SK-N-MC (cell line): Measurements from ENCODE around the gene SPOP.

ENCODE experiments used
- DNase-seq: peaks from one replicate; pipeline ENCODE4 v3.0.0-alpha.2; 2011; ENCODE audit warnings: low read depth, low spot score
- H3K27ac ChIP-seq: fragments of 200-600 bp; sonication (generic); 2 replicates; pipeline ENCODE4 v1.5.1; 2016; ENCODE audit warnings: mixed run types
- H3K36me3 ChIP-seq: fragments of 200-600 bp; sonication (generic); 2 replicates; pipeline ENCODE4 v1.6.1; 2017; ENCODE audit warnings: antibody characterized with exemption, low read length, mixed read lengths; ENCODE audit not compliant: insufficient read depth
- H3K4me3 ChIP-seq: fragments of 200-600 bp; sonication (generic); 2 replicates; pipeline ENCODE4 v1.5.1; 2016
- H3K9ac ChIP-seq: fragments of 200-600 bp; sonication (generic); 2 replicates; pipeline ENCODE4 v1.8.0; 2017; ENCODE audit warnings: mixed run types, mixed read lengths; ENCODE audit not compliant: insufficient read length
- H3K9me3 ChIP-seq: fragments of 200-600 bp; sonication (generic); 2 replicates; pipeline ENCODE4 v1.6.1; 2017; ENCODE audit warnings: low read depth, mild to moderate bottlenecking, antibody characterized with exemption, low read length, moderate library complexity, mixed read lengths
- EZH2 ChIP-seq: fragments of 200-600 bp; sonication (generic); IDR thresholded peaks from one replicate; pipeline ENCODE4 v1.6.1; 2017; ENCODE audit warnings: antibody characterized with exemption
- FOXP2 ChIP-seq: optimal IDR thresholded peaks from 2 replicates; pipeline ENCODE3; 2011; ENCODE audit warnings: mild to moderate bottlenecking, moderate library complexity; ENCODE audit not compliant: insufficient read depth; ENCODE audit errors: extremely low read length, control extremely low read depth
- POLR2AphosphoS5 ChIP-seq: IDR thresholded peaks from 2 replicates; pipeline ENCODE4 v1.6.1; 2012; ENCODE audit warnings: mild to moderate bottlenecking, low read depth, low read length, borderline replicate concordance

SPOP gene

DNA sequence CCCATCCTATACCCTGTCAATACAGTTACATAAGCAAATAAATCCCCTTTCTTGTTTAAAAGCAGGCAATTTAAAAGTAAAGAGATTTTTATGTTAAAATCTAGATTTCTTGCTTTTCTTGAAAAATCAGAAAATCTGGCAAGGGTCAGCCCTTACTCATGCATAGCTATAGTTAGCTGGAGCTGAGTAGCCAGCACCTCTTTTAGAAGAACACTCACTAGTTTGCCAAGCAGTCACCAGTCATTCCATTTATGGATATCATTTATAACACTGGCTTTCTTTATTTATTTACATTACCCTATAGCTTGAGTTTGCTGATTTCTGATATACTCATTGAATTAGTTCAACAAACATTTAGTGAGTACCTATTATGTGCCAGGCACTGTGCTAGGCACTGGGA, 56.5 kb downstream of the SPOP start:
- TF ChIP-seq EZH2 (no peak), POLR2AphosphoS5 (no peak), FOXP2 (no peak)
- Histone ChIP-seq H3K9me3 (no peaks in the 10 kb centered on the region), H3K4me3 (no peak overlapping the region), H3K36me3 (peaks cover 57% of the 10 kb centered on the region), H3K27ac (no peak overlapping the region), H3K9ac (no peak overlapping the region)
- no peak for DNase-seq

DNA sequence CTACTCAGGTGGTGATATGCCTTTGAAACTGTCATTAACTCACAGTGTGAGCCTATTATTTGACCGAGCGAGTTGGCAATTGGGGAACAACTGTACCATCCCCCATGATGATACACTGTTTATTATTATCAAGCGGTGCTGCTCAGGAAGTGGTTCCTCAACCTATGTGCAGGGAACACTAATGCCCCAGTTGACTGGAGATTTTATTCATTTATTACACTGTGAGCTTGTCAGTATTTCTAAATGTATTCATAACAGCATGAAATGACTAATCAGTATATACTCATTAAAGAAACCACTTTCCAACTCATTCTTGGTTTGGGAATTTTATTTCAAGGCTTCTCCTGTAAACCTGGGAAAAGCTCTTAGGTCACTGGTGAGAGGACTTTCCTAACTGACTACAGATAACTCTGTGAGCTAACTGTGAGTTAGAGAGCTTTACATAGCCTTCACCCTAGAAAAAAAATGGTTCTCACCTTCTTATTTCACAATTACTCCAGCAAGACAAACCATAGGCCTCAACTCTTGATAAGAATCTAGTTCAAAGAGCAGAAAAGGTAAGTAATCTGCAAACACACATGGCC, 59.8 kb downstream of the SPOP start:
- DNase-seq, result no peak
- Histone ChIP-seq H3K9ac (no peak overlapping the region), H3K36me3 (peaks cover 73% of the 10 kb centered on the region), H3K9me3 (no peaks in the 10 kb centered on the region), H3K27ac (no peak overlapping the region), H3K4me3 (no peak overlapping the region)
- no peak for TF ChIP-seq EZH2
- TF ChIP-seq FOXP2, result no peak
- TF ChIP-seq POLR2AphosphoS5, result no peak

DNA sequence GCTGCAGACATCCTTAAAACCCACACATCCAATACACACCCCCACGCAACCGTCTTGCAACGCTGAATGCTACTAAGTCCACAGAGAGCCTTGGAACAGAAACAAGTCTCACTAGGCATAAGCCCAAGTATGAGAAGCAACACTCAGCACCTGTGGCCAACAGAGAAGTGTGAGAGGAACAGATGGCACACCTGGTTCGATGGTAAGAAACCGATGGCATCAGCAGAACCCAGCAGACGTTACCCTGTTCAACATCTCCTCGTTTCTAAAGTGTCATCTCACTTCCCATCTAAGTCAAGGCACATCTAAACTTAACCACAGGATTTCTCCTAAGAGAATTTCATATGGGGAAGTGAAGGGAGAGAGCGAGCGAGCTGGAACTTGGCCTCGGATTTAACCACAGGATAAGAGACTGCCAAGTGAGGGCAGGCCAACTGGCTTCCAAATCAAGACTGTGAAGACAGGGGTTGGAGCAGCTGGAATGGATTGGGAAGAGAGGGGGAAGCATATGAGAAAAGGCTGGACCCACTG, 61.2 kb downstream of the SPOP start:
- Histone ChIP-seq H3K9ac (no peak overlapping the region), H3K9me3 (no peaks in the 10 kb centered on the region), H3K36me3 (peaks cover 71% of the 10 kb centered on the region), H3K4me3 (no peak overlapping the region), H3K27ac (no peak overlapping the region)
- TF ChIP-seq EZH2 (no peak), POLR2AphosphoS5 (no peak), FOXP2 (no peak)
- DNase-seq, result no peak

DNA sequence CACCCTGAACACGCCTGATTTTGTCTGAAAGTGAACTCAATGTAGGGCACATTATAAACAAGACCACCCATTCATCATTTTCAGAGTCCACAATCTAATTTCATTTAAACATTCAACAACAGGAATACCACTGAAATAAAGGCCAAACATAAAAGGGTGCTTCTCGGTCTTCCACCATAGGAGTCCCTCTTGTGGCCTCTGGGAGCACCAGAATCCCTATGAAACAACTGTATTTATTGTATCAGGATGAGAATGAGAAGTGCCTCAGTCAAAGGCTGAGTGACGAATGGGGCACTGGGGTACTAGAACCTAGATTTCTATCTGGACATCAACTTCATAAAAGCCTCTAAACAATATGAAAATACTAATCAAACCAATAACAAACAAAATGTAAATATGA, 61.8 kb downstream of the SPOP start:
- DNase-seq, result no peak
- Histone ChIP-seq H3K9me3 (no peaks in the 10 kb centered on the region), H3K36me3 (peaks cover 71% of the 10 kb centered on the region), H3K9ac (no peak overlapping the region), H3K4me3 (no peak overlapping the region), H3K27ac (no peak overlapping the region)
- TF ChIP-seq POLR2AphosphoS5 (no peak), FOXP2 (no peak), EZH2 (no peak)

GRCh38 chr17:49613182-49613800, 64.6 kb downstream of the SPOP start:
- Histone ChIP-seq H3K9me3 (no peaks in the 10 kb centered on the region), H3K4me3 (no peak overlapping the region), H3K36me3 (peaks cover 78% of the 10 kb centered on the region), H3K27ac (no peak overlapping the region), H3K9ac (no peak overlapping the region)
- DNase-seq, result no peak
- TF ChIP-seq EZH2 (no peak), POLR2AphosphoS5 (no peak), FOXP2 (no peak)

DNA sequence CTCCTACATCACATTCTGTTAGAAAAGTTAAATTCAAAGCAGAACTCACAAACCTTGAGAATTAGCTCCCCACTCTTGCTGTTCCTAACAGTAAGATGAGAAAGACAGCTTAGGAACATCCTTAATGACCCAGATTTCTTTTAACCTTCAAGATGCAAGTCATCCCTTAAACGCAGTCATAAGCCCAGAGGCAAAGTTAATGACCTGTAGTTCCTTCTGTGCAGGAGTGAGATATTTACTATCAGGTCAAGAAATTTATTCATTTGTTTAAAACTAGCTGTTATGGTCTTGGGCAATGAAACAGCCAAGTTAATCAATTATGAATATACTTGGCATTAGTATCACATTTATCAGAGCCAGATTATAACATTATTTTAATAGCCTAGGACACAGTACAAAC, 65.2 kb downstream of the SPOP start:
- no peak for DNase-seq
- Histone ChIP-seq H3K4me3 (no peak overlapping the region), H3K9ac (no peak overlapping the region), H3K36me3 (peaks cover 76% of the 10 kb centered on the region), H3K9me3 (no peaks in the 10 kb centered on the region), H3K27ac (no peak overlapping the region)
- TF ChIP-seq POLR2AphosphoS5 (no peak), FOXP2 (no peak), EZH2 (no peak)

- no peaks in the 10 kb centered on the region for H3K9me3 ChIP-seq
- H3K36me3 ChIP-seq, result peaks cover 75% of the 10 kb centered on the region
- no peak overlapping the region for H3K9ac ChIP-seq
- TF ChIP-seq POLR2AphosphoS5 (no peak), EZH2 (no peak), FOXP2 (no peak)
- no peak overlapping the region for H3K27ac ChIP-seq
- no peak overlapping the region for H3K4me3 ChIP-seq
- no peak for DNase-seq
Measured at GRCh38 chr17:49610883-49611584, 66.9 kb downstream of the SPOP start.

DNA sequence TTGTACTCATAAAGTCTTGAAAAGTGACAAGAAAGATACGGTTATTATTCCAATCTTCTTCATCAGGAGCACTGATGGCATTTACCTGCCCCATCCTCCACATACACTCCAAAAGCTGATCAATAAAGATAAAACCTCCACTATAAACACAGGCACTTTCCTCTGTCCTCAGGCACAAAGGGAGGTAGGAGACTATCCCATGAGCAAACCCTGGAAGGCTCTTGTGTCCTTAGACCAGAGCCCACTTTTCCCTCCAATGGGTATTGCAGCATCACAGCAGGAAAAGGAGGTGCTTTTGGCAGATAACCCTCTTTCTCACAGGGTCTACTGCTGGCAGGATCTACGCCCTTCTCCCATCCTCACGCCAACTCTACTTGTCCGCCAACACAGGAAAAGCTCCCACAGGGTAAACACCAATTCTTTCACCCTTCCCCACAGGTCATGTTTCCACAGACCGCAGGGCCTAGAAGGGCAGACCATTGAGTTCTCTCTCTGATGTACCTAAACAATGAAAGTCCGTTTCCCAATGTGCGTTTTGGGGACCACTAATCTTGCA, 73.5 kb downstream of the SPOP start:
- Histone ChIP-seq H3K9me3 (no peaks in the 10 kb centered on the region), H3K36me3 (peaks cover 86% of the 10 kb centered on the region), H3K9ac (no peak overlapping the region), H3K4me3 (no peak overlapping the region), H3K27ac (0 out of 2 replicates have a peak overlapping the region, but pooled peaks have one; percentile 17)
- TF ChIP-seq POLR2AphosphoS5, result no peak
- TF ChIP-seq FOXP2, result no peak
- no peak for TF ChIP-seq EZH2
- no peak for DNase-seq
